HG02943 (cell line): ENCODE data around the gene METTL9.
A peak's percentile ranks its signal among the peaks of the same experiment; 100 is the strongest.
"Not testable (repeated sequence)": the region's sequence is repeated elsewhere in the genome, so short reads cannot be mapped to it uniquely, and the experiment has no call there.

ENCODE experiments used
- ATAC-seq: cut with Tn5 transposase; IDR thresholded peaks from one replicate; pipeline ENCODE4 v1.9.1; 2021; ENCODE audit warnings: mild to moderate bottlenecking, low read depth, moderate library complexity; ENCODE audit not compliant: unreplicated experiment

METTL9 gene

DNA sequence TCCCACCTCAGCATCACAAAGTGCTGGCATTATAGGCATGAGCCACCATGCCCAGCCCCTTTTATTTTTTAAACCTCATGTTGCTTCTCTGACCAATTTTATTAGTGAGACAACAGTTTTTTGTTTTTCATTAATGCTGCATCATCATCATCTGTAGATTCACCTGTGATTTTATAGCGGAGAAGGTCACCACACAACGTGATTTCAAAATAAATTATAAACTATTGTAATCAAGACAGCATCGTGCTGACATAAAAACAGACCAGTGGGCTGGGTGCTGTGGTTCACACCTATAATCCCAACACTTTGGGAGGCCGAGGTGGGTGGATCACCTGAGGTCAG, 28.7 kb upstream of the METTL9 start:
- ATAC-seq = no peak

DNA sequence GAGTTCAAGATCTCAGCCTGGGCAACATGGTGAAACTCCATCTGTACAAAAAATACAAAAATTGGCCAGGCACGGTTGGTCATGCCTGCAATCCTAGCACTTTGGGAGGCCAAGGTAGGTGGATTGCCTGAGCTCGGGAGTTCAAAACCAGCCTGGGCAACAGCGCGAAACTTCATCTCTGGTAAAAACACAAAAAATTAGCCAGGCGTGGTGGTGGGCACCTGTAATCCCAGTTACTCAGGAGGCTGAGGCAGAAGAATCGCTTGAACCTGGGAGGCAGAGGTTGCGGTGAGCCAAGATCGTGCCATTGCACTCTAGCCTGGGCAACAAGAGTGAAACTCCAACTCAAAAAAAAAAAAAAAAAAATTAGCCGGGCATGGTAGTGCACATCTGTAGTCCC, 25.9 kb upstream of the METTL9 start:
- ATAC-seq = not testable (repeated sequence)

DNA sequence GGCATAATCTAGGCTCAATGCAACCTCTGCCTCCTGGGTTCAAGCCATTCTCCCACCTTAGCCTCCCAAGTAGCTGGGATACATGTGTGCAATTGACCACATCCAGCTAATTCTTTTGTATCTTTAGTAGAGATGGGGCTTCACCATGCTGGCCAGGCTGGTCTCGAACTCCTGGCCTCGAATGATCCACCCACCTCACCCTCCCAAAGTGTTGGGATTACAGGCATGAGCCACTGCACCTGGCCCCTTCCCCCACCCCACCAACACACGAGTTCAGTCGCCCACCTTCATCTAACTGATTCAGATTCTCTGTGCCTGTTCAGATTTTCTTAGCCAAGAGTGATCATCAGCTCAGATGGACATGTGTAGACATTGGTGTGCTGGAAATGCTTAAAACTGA, 25.0 kb upstream of the METTL9 start:
- no peak for ATAC-seq

DNA sequence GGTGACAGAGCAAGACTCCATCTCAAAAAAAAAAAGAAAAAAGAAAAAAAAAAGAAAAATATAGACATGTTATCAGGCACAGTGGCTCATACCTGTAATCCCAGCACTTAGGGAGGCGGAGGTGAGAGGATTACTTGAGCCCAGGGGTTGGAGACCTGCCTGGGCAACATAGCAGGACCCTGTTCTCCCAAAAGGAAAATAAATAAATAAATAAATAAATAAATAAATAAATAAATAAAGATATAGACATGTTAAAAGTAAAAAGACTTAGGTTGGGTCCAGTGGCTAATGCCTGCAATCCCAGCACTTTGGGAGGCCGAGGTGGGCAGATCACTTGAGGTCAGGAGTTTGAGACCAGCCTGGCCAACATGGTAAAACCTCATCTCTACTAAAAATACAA, 23.1 kb upstream of the METTL9 start:
- not testable (repeated sequence) for ATAC-seq

DNA sequence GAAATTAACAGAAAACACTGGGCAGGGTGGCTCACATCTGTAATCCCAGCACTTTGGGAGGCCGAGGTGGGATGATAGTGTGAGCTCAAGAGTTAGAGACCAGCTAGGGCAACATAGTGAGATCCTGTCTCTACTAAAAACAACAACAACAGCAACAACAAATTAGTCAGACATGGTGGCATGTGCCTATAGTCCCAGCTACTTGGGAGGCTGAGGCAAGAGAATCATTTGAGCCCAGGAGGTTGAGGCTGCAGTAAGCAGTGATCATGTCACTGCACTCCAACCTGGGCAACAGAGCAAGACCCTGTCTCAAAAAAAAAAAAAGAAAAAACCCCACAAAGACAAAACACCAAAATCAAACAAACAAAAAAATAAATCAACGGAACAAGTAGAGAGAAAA, 21.9 kb upstream of the METTL9 start:
- ATAC-seq = not testable (repeated sequence)

DNA sequence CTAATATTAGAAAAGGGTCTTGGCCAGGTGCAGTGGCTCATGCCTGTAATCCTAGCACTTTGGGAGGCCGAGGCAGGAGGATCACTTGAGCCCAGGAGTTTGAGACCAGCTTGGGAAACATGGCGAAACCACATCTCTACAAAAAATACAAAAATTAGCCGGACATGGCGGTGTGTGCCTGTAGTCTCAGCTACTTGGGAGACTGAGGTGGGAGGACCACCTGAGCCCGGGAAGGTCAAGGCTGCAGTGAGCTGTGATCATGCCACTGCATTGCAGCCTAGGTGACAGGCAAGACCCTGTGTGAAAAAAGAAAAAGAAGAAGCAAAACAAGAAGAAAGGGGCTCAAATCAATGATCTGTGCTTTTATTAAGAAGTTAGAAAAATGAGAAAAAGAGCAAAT, 21.1 kb upstream of the METTL9 start:
- ATAC-seq = not testable (repeated sequence)

DNA sequence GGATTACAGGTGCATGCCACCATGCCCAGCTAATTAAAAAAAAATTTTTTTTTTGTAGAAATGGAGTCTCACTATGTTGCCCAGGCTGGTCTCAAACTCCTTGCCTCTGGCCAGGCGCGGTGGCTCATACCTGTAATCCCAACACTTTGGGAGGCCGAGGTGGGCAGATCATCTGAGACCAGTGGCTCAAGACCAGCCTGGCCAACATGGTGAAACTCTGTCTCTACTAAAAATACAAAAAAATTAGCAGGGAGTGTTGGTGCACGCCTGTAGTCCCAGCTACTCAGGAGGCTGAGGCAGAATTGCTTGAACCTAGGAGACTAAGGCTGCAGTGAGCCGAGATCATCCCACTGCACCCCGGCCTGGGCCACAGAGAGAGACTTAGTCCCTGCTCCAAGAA, 19.2 kb upstream of the METTL9 start:
- ATAC-seq = not testable (repeated sequence)

DNA sequence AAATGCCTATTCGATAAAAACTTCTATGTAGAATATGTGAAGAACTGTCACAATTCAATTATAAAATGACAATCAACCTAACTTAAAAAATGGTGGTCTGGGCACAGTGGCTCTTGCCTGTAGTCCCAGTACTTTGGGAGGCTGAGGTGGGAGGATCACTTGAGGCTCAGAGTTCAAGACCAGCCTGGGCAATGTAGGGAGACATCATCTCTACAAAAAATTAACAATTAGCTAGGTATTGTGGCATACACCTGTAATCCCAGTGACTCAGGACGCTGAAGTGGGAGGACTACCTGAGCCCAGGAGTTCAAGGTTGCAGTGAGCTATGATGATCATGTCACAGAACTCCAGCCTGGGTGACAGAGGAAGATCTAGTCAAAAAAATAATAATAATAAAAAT, 18.6 kb upstream of the METTL9 start:
- ATAC-seq = no peak

DNA sequence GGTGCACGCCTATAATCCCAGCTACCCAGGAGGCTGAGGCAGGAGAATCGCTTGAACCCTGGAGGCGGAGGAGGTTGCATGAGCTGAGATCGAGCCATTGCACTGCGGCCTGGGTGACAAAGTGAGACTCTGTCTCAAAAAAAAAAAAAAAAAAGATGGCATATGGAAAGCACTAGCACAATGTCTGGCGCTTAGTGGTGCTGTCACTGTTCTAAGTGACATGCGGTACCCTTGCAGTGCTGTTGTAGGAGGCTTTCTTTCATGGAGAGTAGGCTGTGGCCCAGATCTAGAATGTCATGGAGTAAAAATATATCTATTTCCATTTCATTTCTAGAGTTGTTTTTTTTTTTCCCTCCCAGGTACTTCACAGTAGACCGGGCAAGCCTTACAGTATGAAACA, 14.6 kb upstream of the METTL9 start:
- ATAC-seq = no peak

DNA sequence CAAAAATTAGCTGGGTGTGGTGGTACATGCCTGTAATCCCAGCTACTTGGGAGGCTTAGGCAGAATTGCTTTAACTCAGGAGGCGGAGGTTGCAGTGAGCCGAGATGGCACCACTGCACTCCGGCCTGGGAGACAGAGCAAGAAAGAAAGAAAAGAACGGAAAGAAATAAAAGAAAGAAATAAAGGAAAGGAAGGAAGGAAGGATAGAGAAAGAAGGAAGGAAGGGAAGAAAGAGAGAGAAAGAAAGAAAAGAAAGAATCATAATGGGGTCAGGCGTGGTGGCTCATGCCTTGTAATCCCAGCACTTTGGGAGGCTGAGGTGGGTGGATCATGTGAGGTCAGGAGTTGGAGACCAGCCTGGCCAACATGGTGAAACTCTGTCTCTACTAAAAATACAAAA, 10.8 kb upstream of the METTL9 start:
- not testable (repeated sequence) for ATAC-seq

DNA sequence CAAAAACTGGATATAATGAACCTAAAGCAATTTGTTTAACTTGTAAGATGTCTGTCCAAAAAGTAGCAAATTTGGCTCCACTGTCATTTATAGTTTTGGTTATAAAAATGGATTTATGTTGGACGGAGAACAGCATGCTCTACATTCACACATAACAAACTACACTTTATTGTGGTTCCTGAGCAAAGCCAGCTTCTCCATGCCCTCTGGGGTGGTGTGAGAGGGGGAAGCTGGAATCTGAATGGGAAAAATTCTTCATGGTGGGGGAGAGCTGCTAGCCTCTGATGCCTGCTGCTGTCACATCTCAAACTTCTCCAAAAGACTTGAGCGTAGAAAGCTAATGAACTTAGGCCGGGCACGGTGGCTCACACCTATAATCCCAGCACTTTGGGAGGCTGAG, 9.8 kb upstream of the METTL9 start:
- no peak for ATAC-seq

DNA sequence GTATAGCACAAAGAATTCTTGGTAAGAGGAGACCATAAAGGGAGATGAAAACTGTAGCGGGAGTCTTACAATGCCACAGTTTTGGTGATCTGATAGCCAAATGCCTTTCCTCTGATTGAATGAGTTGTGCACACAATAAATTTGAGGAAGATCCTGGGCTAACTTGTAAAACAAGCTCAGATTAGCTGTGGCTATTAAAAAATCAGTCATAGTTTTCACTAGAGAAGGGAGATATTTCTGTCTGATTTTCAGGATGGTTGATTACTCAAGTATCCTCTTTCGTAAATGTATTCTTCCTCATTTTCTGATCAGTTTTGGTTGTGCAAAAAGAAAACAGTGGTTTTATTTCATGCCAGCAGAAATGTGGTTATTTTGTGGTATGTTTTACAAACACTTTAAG, 9.1 kb upstream of the METTL9 start:
- no peak for ATAC-seq

DNA sequence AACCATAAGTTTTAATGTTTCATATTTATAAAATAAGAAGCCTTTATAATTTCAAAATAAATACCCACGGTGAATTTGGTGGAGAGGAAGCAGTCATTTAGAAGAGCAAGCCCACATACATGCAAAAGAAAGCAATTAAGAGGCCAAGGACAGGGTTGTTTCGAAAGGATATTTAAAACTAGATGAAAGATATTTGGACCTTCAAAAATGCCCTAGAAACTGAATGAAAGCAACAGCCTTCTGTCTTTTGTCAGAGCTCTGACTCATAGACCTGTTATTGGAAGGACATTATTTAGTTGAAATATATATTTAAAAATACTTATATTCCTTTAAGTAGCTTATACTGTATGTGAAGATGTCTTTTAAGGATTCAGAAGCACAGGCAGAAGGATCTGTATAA, 8.6 kb upstream of the METTL9 start:
- ATAC-seq = no peak

DNA sequence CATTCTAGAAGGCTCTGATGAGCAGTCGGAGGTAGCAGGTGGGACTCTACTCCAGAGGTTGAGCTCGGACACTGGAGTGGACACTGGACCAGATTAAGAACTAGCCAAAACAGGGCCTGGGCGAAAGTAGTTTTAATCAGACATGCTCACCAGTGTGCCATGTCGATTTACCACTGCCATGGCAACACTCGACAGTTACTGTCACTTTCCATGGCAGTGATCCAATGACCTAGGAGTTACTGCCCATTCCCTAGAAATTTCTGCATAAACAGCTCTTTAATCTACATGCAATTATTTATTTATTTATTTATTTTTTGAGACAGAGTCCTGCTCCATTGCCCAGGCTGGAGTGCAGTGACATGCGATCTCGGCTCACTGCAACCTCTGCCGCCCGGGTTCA, 7.2 kb upstream of the METTL9 start:
- ATAC-seq = no peak

DNA sequence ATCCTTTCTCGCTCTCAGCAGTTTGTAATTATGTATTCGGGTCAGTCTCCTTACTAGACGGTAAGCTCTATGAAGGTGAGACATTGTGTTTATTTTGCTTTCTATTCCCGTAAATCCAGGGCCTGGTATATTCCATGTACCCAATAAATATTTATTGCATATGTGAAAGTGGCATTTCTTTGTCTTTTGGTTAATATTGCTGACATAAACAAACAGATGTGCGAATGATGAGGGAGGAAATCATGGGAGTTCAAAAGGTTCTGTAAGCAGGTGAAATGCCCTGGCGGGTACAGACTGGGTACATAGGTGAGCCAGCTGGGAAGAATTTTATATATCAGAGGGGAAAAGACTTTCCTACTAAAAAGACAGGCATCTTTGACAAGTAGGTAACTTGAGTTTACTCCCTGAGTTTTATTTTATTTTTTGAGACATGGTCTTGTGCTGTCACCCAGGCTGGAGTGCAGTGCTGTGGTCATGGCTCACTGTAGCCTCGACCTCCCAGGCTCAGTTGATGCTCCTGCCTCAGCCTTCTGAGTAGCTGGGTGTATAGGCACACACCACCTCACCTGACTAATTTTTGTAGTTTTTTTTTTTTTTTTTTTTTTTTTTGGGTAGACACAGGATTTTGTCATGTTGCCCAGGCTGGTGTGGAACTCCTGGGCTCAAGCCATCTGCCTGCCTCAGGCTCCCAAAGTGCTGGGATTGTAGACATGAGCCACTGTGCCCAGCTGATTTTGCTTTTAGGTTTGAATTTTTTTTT, 5.7 kb upstream of the METTL9 start:
- ATAC-seq = no peak

DNA sequence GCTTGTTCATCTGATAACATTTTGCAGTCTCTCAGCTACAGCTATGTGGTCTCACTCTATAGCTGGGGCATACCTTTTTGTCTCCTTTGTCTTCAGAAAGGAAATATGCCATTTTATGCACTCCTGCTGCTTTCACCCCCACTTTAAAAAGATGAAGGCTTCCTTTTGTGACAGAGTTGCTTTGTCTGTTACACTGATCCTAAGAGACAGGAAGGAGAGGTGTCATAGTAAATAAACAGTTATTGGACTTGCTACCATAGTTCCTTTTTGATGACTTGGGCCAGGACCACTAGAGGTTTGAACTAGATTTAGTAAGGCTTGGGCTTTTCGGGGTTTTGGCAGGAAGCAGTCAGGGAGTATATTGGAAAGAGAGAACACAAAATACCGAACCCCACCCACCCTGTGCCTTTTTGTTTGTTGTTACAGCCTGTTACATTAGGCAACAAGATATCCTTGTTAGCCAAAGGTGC, 1.8 kb upstream of the METTL9 start:
- ATAC-seq = no peak

DNA sequence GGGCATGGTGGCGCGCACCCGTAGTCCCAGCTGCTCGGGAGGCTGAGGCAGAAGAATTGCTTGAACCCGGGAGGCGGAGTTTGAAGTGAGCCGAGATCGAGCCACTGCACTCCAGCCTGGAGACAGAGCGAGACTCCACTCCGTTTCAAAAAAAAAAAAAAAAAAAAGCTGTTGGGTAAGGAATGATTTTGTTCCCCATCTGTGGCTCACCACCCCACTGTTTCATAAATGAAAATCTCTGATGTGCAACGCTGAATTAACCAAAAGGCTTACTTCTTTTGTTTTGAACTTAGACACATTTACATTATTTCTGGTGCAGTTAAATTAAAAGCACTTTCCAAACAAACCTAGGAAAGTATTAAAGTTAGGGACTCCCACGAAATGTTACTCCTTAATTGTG, 1.2 kb upstream of the METTL9 start:
- no peak for ATAC-seq

DNA sequence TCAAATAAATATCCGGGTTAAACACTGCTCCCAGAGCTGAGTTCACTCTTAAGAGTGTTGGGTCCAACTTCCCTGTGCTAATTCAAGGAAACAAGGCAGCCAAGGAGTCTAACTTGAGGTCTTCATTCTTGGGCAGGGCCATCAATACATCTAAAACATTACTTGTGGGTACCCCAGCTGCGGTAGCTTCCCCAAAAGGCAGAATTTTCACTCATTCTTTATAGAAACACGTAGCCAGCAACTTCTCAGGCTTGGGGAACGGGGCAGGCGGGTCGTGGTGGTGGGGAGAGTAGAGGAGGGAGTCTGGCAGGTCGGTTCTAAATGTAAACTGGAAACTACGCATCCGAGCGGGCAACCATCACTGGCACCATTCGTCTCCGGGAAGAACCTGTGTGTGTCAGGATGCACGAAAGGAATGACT, 666 bp upstream of the METTL9 start:
- ATAC-seq = no peak

DNA sequence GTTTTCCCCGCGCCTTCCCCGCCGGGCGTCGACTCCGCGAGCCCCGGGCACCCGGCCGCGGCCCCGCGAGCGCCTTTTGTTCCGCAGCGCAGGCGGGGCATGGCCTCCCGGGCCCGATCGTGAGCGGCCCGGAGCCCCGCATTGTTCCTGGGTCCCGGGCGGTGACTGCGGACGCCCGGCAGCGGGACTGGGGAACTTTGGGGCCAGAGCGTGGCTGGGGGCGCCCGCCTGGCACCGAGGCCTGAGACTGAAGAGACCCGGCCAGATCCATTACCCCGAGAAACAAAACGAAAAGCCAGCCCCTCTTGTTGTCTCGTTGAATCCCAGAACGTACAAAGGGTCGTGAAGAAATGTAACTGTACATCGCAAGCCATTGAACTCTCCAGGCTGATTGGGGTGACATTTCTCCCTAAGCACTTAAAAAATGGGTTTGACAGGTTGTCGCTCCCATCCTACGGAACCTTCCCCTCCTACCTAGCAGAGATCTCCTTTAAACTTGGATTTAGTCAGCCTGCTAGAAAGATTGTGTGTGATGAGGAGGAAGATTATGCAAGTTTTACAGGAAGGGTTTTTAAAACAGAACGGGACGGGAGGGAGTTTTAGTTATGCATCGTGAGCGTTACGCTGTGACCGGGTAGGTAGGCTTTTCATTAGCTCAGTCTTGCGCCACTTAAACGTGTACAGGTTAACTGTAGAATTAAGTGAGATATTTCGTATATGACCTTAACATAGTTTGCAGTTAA, 825 bp downstream of the METTL9 start:
- ATAC-seq = peak; percentile 20

DNA sequence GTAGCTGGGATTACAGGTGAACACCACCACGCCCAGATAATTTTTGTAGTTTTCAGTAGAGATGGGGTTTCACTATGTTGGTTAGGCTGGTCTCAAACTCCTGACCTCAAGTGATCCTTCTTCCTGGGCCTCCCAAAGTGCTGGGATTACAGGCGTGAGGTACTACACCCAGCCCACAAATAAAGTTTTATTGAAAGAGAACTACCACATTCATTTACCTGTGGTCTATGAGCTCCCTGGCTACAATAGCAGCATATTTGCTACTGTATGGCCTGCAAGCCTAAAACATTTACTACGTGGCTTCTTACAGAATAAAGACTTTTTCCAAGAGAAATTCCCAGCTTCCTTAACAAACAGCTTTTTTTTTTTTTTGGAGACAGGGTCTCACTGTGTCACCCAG, 3.4 kb downstream of the METTL9 start:
- ATAC-seq = no peak

DNA sequence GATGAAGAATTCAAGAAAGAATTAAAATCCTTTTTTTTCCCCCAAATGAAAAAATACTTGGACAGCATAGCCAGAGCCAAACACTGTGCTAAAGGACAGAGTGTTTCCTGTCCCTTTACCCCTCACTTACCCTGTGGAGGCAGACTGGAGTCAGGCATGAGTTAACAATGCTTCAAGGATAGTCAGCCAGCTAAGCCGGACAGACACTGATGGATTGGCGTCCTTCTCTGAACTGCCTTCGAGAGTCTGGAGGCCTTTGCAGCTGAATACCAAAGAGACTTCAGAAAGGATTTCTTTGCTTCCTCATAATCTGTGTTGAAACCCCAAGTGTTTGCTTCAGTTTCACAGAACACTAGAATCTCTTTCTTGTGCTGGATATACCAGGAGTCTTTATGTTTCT, 4.6 kb downstream of the METTL9 start:
- ATAC-seq = no peak

DNA sequence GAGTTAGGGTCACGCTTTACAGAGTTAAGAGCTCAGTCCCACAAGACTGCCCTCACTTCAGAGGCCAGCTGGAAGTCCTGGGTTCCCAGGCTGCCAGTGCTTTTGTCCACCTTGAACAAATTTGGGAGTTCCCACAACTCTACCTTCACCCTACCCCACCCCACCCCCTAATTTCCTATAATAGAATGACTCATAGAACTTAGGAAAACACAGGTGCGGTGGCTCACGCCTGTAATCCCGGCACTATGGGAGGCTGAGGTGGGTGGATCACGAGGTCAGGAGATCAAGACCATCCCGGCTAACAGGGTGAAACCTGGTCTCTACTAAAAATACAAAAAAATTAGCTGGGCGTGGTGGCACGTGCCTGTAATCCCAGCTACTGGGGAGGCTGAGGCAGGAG, 6.5 kb downstream of the METTL9 start:
- not testable (repeated sequence) for ATAC-seq
